GM04503 (cell line): ENCODE results near the gene FAHD2A.
"Not testable (repeated sequence)": the region's sequence is repeated elsewhere in the genome, so short reads cannot be mapped to it uniquely, and the experiment has no call there.

Experiments
- DNase-seq: peaks from one replicate; pipeline ENCODE4 v3.0.0-alpha.2; 2012; ENCODE audit warnings: low read depth

Gene FAHD2A

DNA sequence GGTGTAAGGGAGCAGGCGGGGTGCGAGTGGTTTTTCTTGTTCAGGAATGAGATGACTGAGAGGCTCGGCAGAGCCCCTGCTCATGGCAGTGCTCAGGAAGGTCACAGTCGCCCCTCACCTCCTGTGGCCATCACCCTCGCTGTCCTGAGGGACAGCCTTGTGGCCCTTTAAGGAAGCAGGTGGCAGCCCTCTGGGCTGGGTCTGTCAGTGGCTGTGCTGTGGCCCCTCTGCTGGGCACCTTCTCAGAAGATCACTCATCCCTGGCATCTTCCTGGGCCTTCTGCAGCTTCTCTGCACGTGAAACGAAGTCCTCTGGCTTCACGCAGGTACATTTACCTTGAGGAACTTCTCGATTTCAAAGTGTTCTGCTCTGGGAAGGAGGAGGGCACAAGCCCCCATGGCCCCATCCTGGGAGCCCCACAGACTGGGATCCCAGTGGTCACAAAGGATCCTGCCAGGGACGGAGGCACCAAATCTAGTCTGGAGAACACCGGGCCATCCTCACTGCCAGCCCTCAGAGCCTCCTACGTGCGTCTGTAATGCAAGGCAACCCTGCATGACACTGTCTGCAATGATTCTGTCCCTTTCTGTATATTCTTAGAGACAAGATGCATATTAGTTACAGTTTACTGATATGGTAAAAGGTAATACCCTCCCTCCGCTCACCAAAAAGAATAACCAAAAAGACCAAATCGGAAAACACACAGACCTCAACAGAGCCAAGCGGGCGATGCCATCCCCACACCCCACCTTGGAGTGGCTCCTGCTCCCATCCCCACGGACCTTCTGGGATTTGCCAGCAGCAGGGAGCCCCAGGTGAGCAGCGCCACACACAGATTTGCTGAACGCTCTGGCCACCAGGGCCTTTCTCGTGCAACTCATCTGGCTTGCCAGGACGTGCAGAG lies 25.9 kb upstream of the FAHD2A start:
- DNase-seq: no peak

DNA sequence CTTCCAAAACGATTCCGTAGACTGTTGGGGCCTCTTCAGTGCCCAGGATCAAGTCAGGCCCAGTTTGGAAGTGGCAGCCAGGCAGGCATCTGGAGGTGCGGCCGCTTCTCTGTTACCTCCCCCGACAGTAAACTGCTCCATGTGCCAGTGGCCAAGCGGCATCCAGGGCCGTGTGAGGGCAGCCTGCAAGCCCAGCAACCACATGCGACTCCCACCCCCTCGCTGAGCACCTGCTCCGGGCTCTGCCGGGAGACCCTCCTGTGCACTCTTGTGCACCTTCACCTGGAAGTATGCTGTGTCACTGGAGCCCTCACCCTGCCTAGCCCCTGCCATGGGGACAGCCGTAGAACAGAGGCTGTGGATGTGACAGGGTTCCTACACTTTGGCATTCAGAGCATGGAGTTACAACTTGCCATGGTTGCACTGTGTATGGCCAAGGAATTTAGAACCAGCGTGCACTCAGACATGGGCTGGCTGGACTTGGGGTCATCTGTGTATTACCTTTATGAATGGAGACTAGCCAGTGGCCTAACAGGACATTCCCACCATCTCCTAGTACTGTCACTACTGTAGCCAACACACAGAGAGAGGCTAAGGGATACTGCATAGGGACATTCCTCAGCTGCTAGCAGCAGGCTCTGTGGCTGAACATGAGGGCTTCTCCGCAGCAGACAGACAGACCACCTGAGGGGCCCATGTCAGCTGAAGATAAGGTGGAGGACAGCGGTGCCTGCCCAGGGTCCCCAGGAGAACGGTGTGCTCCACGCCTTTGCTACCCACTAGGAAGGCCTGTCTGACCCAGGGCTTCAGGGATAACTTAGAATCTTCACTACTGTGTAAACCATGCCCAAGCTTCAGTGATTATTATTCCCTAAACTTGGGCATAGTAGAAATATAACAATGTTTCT lies 25.0 kb upstream of the FAHD2A start:
- no peak for DNase-seq

DNA sequence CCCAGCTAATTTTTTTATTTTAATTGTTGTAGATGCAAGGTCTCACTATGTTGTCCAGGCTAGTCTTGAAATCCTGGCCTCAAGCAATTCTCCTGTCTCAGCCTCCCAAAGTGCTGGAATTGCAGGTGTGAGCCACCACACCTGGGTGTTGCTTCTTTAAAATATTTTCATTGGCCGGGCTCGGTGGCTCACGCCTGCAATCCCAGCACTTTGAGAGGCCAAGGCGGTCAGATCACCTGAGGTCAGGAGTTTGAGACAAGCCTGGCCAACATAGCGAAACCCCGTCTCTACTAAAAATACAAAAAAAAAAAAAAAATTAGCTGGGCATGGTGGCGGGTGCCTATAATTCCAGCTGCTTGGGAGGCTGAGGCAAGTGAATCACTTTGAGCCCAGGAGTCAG lies 24.2 kb upstream of the FAHD2A start:
- not testable (repeated sequence) for DNase-seq

DNA sequence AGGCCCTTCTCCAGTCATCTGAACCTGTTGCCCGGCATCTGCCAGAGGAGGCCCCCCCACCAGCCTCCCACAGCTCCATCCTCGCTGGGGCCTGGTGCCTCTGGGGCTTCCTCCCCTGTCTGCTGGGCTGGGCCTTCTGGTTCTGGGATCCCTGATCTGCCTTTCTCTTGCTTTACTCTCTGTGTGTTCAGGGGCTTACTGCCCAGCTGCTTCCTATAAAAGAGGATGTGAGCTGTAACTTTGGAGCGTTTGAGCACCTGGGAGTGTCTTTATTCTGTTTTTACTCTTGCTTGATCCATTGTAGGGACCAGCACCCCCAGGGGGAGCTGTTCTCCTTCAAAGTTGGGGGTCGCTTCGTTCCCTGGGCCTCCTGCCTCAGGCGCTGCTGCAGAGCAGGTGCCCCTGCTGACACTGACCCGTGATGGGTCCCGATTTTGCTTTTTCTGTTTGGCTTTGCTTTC lies 23.1 kb upstream of the FAHD2A start:
- DNase-seq: no peak

DNA sequence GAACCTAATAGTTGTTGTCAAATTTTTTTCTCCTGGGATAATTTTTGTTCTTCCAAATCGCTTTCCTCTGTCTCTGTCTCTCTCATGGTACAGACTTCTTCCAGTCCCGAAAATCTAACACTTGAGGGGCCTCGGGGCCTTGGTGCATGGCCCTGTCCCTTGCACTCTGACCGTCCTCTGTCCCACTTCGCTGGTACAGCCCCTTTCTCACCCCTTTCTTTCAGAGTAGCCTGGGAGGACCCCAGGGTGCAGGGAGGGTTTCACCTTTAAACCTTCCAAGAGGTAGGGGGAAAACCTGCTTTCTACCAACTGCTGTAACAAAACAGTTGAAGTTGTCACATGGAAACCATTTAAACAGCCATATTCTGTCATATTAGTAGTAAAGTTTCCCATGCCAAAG lies 22.2 kb upstream of the FAHD2A start:
- no peak for DNase-seq

DNA sequence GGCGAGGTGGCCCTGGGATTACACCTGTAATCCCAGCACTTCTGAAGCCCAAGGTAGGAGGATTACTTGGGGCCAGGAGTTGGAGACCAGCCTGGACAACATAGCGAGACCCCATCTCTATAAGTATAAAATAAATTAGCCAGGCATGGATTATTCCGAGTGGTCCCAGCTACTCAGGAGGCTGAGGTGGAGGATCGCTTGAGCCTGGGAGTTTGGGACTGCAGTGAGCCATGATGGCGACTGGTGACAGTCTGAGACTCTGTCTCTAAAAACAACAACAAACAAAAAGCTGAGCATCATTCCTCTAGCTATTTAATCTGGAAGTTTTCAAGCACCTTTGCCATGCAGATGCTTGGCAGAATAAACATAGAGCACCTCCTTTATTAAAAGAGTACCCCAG lies 21.8 kb upstream of the FAHD2A start:
- DNase-seq: no peak

DNA sequence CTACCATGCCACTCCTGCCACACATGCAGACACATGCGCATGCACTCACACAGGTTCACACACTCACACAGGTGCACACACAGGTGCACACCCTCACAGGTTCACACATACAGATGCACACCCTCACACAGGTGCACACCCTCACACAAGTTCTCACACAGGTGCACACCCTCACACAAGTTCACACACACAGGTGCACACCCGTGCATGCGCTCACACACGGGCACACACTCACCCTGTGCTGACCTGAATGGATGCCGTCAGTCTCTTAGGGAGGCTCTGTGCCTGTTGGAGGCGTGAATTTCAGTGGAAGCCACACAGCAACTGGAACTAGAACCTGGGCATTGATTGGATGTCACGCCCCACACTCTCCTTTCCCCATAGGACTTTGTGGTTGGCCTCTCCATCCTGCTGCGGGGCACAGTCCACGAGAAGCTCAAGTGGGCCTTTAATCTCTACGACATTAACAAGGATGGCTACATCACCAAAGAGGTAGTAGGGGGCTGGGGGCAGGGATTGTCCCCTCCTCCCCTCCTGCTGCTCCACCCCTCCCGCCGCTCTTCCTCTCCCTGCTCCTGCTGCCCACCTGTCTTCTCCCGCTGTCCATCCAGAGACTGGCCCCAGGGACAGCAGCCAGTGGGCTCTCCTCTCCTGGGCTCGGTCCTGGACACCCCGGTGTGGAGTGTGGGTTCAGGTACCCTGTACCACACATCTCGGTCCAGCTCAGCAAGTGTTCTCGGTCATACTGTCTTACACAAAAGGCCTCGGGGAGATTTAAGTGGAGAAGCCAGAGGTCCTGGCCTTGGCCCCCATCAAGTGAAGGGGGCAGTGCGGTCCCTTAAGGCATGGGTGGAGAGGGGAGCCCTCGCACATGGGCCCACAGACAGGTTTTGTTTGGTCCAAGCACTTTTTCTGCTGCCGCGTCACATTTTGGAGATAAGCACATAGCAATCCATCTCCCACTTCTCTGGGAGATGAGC lies 21.0 kb upstream of the FAHD2A start:
- DNase-seq: no peak

DNA sequence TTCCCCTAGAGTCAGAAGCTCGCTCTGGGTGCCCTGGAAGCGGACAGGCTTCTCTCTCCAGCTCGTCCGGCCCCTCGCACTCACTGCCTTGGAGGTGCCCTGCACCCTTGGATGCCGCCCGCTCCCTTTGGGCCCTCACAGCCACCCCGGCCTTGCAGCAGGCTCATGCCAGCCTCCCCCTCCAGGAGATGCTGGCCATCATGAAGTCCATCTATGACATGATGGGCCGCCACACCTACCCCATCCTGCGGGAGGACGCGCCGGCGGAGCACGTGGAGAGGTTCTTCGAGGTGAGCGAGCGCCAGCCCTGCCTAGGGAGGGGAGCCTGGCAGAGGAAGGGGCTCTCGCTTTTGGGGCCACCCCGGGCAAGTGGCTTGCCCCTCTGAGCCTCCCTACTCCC lies 20.3 kb upstream of the FAHD2A start:
- no peak for DNase-seq

DNA sequence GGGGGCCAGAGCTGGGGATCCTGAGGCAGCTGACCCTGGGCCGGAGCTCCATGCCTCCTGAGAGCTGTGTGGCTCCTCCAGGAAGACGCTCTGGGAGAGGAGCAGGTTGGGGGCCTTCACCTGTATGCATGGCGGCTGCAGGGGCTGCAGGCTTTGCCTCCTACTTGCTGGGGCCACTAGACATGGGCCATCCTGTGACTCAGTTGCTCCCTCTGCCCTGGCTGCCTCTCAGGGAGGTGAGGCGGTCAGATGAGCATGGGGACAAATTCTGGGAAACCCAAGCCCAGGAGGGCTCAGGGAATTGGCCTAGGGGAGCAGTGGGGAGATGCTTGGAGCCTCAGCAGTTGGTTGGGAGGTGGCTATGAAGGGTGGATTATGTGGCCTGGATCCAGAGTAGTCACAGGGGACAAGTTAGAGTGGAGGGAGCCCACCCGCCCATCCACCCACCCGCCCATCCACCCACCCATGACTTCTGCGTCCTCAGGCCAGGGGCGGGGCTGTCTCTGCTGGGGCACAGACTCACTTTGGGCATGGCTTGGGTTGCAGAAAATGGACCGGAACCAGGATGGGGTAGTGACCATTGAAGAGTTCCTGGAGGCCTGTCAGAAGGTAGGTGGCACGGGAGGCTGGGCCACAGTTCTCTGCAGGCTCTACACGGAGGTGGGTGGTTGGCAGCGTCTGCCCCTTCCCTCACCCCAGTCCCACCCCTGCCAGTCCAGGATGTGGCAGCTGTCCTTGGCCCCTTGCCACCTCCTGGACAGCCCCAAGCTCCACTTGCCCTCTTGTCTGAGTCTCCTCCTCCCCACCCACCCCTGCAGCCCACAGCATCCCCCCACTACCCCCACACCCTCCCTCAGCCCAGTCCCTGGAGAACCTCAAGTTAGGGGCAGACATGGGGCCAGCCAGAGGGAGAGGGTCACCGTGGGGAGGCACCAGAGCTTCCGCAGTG lies 19.5 kb upstream of the FAHD2A start:
- DNase-seq: no peak

DNA sequence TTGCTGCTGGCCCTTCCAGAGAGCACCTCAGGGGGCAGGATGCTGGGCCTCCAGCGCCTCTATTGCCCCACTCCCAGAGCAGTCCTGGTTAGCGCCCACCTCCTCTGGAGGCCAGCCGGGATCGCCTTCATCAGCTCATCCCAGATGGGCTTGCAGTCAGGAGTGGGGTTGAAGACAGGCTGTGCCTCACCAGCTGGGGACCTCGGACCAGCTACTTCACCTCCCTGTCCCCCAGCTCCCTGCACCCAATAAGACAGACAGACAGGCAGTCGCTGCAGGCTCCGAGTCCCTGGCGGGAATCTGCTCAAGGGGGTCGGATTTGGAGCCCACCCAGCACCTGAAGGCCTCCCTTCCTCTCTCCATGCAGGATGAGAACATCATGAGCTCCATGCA lies 18.9 kb upstream of the FAHD2A start:
- no peak for DNase-seq

DNA sequence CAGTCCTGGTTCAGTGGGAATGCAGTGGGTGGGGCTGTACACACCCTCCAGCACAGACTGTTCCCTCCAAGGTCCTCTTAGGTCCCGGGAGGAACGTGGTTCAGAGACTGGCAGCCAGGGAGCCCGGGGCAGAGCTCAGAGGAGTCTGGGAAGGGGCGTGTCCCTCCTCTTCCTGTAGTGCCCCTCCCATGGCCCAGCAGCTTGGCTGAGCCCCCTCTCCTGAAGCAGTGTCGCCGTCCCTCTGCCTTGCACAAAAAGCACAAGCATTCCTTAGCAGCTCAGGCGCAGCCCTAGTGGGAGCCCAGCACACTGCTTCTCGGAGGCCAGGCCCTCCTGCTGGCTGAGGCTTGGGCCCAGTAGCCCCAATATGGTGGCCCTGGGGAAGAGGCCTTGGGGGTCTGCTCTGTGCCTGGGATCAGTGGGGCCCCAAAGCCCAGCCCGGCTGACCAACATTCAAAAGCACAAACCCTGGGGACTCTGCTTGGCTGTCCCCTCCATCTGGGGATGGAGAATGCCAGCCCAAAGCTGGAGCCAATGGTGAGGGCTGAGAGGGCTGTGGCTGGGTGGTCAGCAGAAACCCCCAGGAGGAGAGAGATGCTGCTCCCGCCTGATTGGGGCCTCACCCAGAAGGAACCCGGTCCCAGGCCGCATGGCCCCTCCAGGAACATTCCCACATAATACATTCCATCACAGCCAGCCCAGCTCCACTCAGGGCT lies 17.5 kb upstream of the FAHD2A start:
- no peak for DNase-seq

DNA sequence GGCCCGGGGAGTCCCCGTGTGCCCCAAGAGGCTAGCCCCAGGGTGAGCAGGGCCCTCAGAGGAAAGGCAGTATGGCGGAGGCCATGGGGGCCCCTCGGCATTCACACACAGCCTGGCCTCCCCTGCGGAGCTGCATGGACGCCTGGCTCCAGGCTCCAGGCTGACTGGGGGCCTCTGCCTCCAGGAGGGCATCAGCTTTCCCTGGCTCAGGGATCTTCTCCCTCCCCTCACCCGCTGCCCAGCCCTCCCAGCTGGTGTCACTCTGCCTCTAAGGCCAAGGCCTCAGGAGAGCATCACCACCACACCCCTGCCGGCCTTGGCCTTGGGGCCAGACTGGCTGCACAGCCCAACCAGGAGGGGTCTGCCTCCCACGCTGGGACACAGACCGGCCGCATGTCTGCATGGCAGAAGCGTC lies 16.9 kb upstream of the FAHD2A start:
- no peak for DNase-seq

DNA sequence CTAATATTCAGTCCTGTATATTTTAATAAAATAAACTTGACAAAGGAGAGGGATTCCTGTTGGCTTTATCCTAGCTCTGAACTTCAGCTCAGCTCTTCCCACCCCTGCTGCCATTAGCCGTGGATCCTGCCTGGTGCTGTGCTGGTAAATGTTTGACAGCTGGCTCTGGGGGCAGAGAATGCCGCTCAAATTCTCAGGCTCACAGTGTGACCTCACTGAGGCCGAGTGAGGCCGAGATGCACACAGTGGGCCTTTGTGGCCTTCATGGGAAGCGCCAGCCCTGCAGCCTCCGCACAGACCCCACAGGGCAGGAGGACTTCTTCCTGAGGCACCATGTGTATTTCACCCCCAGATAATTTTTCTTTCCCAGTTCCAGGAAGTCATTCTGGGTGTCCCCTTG lies 16.5 kb upstream of the FAHD2A start:
- DNase-seq: no peak

DNA sequence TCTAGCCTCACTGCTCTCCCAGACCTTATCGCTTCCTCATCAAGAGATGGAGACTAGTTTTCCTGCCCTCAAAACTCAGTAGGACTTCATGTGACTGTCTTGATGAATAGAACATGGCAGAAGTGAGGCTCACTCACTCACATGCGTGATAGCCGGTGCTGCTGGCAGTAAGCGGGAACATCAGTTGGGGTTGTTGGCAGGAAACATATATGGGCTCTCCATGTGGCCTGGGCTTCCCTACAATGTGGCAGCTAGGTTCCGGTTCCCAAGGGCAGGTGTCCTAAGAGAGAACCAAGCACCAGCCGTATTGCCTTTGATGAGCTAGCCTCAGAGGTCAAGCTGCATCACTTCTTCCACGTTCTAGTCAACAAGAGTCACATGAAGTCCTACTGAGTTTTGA lies 15.2 kb upstream of the FAHD2A start:
- no peak for DNase-seq

DNA sequence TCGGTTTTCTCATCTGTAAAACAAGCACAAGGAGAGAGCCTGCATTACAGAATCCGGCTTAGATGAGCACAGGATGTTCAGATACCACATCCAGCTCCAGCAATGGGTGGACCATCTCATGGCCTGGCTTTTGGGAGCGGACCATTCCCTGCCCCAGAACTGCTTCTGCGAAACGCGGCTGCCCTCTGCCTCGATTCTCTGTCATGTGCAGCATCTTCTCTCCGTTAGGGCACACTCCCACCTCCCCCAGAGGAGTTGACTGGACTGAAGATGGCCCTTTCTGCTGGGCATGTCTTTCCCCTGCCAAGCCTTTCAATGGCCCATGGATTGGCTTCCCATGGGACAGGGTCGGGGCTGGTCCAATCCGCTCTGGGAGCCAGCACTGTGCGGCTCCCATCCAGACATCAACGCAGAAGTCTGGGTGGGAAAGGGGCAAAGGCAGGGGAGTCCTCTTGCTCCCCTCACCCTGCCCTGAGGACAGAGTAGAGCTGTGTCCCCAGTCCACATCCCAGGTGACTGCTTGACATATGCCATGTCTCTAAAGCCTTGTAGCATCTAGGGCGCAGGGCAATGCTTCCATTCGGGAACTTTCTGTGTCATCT lies 14.3 kb upstream of the FAHD2A start:
- DNase-seq: no peak

DNA sequence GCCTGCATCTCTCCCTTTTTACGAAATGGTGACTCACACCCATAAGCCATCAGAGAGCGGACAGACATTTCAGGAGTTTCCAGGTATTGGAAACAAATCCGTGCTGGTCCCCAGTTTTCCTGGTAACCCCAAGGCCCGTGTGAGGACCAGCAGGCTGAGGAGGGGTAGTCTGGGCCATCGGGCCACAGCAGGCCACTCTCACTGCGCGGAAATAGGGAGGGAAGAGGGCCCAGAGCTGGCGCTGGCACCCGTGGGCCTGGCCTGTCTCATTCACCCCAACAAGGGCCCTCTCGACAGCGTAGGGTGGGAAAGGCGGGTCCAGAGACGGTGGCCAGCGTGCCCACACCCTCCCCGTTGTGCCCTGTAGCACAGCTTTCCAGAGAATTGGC lies 13.7 kb upstream of the FAHD2A start:
- no peak for DNase-seq

DNA sequence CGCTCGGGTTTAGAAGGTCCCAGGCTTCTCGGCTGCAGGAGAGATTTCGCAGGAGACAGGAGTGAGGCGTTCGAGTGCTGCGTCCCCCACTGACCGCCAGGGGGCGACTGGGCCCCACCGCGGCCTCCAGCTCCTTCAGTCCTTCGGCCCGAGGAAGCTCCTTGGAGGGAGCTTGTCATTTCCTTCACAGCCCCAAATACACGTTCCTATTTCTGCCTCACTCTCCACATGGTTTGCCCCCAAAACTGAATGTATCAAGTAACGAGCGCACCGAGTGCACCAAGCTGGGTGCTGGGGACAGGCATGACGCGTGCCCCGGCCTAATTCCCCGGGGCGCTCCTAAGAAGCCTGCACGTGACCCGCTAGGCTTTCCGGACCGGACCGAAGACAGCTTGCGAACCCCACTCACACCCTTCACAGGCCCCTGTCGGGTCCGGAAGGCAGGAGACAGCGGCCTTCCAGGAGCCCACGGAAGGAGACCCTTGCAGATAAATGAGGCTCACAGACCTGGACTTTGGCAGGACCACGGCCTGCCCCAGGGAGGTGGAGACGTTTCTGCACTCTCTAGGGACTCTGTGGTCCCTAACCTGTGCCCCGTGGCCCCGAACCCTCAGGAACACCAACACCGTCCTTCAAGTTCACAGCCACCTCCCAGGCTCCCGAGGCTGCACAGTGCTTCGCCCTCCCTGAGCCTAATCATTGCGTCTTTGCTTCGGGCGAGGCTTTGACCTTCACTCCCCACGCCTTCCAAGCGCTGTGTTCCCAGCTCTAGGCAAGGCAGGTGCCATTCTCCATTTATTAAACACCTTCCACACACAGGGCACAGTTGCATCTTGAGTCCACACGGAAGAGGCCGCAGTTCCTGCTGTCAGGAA lies 13.0 kb upstream of the FAHD2A start:
- peak; percentile 6 for DNase-seq

DNA sequence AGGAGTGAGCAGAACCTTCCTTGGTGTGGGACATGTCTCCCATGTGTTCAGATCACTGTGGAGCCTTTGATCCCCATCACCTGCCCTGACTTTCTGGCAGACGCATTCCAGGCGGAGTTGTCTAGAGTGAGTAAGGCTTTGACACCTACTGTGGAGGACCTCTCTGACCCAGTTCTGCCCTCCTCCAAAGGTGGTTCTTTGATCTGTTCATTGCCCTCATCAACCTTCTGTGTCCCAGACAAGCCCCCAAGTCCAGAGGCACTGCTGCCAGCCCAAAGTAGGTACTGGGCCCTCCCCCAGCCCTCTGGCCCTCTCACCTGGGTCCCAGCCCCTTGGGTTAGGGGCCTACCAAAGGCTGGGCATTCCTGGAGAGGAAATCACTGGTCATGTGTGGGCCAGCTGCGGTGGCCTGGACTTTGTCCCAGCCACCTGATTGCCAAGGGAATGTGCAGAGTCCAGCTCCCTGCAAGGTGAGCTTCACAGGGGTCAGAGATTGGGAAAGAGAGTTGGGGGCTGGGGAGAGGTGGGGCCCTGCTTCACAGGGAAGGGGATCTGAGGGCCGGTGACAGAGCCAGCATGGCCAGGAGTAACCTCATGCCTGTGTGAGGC lies 12.1 kb upstream of the FAHD2A start:
- DNase-seq: no peak
